IPS-NIHi7 (cell line): ENCODE results near the gene CASTOR1.

Experiments used
- DNase-seq: peaks from one replicate; pipeline ENCODE4 v3.0.0; 2012; ENCODE audit warnings: mixed read lengths; ENCODE audit errors: extremely low spot score

The CASTOR1 gene

DNA sequence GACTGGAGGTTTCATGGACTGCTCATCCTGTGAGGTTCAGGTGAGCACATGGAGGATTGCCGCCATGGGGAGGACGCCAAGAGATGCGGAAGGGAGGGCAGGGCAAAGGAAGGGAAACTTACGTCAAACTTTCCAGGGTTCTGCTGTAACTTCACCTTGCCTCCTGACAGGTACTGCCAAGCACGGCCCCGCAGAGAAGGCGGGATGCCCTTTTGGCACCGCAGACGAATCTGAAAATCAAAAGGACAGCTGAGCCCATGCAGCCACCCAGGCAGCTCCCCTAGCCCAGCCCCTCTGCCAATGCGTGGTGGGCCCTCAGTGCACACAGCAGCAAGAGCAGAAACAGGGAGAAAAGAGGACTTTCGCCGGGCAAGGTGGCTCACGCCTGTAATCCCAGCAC, 10.0 kb upstream of the CASTOR1 start:
- no peak for DNase-seq

DNA sequence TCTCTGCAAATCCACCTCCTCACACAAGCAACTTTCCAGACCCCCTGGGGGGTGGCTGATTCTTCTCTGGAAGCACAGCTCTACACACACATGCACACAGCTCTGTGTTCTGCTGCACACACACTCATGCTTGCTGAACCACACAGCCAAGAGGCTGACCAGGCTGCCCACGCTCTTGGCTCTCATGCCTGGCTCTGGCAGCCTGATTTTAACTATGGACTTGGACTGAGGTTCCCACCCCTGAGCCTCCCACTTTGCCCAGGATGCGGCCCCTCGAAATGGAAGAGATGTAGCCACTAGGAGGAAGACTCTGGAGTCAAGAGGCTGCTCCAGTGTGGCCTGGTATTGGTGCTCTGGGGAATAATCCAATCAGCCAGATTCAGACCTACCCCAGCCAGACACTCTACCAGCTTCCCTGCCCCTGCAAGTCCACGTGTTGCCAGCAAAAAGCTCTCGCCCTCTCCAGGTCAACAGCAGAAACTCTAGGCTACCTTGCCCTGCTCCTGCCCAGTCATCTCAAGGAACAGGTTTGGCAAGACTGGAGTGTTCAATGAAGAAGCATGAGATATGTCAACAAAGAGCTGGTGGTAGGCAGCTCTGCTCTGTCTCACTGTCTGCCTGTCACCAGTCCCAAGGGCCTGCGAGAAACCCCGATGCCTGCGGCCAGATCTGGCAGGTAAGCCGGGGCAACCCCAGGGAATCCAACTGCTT, 8.8 kb upstream of the CASTOR1 start:
- DNase-seq: no peak

DNA sequence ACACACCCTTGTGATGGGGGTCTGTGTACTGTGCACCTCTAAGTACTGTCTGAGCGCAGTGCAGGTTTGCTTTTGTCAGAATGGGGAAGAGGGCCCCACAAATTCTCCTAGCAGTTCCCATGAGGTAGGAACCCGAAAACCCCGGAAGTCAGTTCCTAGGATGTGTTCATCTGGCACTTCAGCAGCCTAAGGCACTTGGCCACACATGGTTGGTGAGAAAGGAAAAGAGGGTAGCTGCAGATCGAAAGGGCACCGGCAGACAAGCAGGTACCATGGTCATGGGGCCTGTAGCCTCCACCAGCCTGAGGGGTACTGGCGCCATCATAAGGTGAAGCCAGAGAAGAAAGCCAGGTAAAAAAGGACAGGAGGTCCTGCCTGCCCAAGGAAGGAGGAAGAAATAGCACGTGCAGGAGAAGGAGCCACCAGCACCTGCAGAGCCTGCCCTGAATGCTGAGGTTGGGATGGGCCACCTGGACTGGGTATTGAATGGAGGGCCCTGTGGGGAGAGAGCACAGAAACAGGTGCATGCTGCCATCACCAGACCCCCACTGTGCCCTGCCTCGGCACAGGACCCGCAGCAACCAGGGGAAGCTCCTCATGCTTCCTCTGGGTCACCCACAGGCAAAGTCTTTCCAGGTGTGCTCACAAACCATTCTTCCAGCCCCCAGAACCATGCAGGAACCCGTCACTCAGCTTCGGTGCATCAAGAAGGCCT, 8.1 kb upstream of the CASTOR1 start:
- DNase-seq: no peak

DNA sequence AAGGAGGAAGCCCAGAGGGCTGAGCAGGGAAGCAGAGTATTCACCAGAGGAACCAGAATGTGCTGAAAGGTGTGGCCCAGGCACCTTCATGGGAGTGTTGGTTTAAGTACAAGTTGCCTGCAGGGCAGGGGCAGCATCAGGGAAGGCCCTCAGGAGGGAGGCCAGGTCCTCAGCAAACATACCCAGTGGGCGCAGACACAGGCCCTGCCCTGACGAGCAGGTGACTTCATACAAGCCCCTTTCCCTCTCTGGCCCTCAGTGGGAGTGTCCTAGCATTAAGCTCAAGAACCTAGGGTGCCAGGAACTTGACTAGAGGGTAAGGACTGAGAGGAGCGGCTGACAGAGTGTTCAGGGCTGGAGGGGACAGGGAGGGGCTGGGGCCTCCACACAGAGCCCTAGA, 7.5 kb upstream of the CASTOR1 start:
- DNase-seq: no peak

DNA sequence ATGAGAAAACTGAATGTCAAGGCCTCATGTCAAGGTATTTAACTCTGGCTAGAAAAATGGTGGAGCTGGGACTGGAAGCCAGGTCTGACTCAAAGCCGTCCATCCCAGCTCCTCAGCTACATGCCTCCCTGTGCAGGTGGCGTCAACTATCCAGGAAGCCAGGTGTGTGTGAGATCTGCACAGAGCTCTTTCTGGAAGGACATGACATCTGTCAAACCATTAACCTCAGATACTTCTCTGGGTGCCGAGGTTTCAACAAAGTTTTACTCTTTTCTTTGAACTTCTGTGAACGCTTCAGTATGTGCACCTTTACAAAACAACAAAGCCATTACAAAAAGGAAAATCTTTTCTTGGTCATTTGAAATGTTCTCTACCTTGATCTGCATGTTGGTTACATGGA, 7.0 kb upstream of the CASTOR1 start:
- DNase-seq: no peak

DNA sequence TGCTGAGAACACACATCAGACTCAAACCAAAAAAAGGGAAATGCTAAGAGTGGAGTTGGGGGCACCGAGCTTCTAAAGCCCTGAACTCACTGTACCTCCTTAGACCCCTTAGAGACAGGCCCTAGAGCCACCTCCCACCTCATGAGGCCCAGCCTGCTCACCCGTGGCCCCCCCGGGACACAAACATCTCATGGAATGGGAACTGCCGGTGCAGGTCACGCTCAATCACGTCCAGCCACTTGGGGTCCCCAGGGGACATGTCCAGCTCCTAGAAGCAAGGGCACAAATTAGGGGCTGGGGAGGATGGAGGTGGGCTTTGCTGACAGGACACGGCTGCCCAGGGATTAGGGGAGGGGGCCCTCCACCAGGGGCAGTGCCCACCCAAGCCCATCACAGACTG, 6.3 kb upstream of the CASTOR1 start:
- DNase-seq: no peak

DNA sequence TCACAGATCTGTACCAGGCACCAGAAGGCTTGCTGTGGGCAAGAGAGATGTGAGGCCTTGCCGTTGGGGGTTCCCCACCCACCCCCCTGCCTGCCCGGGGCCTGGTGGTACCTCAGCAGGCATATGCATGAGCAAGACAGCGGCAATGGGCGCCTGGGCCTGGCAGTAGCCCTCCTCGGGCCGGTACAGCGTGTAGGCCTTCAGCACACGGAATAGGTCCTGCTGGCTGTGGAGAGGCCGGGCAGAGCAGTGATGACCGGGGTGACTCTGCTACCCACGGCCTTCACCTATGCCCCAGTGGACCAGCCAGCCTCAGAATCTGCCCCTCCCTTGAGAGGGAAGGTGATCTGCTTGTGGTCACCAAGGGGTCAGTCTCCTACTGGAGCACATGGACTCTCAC, 5.5 kb upstream of the CASTOR1 start:
- DNase-seq: no peak

DNA sequence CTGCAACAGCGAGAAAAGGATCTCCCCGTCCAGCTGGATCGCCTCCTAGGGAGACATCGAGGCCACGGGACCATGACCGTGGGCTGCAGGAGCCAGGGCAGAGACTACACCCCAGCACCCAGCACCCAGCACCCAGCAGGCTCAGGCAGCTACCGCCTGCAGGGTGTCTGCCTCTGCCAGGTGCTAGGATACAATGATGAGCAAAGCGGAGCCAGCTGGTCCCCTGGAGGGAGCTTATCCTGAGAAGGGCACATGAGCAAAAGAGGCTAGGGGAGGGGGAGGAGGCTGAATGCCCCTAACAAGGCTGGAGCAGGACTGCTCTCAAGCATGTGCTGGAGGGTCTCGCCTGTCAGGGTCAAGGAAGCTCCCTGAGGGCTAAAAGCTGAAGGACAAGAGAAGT, 4.8 kb upstream of the CASTOR1 start:
- no peak for DNase-seq

DNA sequence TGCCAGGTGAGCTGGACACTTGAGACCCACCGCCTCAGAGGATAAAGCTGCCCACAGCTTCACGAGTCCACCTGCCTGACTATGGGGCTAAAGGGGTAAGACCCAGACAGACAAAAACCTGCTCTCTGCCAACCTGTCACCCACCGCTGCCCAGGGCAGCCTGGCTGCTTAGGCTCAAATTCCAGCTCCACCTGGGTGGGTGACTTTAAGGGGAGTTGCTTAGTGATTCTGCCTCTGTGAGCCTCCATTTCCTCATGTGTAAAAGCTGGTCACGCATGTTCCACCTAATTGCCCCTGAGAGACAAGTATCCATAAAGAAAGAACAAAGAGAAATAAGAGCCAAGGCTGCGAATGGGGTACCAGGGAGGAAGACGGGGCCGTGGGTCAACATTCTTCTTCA, 3.7 kb upstream of the CASTOR1 start:
- DNase-seq: no peak

DNA sequence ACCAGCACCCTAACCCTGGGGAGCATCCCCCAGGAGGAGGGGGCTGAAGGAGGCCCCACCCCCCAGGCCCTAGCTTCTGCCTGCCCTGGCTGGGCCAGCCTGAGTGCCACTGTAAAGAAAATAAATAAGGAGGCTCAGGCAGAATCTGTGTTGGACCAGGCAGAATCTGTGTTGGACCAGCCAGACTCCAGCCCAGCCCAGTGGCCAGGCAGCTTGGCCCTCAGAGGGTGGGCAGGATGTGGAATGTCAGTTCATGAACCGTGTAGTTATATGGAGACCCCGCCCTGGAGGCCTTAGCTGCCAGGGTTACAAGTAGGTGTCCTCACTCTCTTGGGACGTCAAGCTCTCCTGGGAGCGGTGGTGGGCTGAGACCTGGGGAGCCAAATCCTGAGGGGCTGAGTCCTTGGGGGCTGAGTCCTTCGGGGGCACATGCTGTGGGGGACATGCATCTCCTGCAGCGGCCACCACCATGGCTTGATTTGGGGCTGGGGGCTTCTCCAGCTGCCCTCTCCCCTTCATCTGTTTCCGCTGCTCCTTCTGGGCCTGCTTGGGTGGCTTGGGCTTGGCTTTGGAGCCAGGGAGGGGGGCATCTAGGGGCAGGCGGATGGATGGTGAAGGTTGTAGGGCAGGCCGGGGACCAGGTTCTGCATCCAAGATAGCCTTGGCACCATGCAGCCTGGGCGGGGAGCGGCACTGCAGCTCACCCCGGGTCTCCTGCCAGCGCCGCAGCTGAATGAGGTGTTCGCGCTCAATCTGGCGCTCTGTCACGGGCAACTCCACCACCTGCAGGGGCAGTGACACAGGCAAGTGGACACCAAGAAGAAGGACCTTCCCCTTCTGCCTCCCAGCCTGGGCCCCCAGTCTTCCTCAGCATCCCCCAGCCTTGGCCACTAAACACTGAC, 3.0 kb upstream of the CASTOR1 start:
- no peak for DNase-seq

DNA sequence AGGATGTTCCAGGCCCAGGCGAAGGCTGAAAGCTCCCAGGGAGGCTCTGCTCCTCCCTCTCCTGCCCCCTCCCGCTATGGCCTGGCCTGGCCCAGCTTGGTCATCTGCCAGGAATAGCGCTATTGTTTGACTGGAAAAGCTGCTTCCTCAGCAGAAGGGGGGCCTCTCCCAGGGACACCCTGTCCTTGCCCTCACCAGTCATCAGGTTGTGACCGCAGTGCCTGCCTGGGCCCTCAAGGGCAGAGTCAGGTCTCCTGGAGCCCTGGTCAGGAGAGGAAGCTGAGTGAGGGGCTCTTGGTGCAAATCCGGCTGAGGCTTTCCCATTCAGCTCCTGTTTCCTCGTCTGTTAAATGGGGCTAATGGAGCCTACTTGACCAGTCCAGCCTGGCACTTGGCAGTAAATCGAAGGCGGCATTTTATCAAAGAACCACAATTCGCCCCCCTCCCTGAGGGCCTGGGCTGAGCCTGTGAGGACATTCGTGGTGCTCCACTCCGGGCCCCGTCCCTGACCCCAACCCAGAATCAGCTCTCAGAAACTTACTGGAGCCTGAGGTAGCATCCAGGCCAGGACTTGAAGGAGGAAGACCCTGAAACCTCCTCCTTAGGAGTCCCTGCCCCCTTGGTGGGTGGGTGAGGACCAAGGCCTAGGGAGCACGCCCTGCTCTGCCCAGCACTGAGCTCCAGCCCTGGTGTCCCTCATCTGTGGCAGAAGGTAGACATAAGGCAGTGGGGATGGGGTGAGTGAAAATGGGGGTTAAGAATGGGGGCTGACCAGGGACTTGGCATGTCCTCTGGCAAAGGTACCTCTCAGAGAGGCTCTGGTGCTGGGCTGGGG, 2.0 kb upstream of the CASTOR1 start:
- DNase-seq: no peak

DNA sequence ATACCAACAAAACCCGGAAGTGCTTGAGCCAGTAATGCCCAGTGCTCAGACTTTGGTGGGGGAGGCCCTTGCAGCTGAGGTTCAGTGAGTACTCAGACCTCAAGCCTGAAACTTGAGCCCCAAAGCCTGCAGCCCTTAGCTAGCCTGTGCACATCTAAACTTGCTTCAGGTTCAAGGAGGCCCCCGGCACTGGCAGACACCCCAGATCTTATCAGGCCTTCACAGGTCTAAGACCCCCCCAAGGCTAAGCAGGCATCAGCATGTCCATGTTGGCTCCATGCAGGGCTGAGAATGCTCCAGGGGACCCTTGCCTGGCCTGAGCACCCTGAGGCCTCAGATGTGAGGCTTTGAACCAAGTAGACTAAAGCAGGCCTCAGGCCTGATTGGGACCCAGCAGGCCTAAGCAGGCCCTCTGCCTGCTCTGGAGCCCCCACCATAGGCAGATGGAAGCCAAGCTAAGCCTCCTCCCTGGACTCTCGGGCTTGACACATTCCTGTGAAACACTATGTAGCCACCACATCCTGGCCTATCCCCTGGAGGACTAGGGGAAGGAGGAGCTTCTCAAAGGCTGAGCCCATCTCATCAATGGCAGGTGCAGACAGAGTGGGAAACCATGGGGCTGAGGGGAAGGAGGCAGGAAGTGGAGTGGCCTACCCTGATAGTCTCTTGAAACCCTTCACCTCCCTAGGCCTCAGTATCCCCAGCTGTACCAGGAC, 1.2 kb upstream of the CASTOR1 start:
- DNase-seq: no peak

DNA sequence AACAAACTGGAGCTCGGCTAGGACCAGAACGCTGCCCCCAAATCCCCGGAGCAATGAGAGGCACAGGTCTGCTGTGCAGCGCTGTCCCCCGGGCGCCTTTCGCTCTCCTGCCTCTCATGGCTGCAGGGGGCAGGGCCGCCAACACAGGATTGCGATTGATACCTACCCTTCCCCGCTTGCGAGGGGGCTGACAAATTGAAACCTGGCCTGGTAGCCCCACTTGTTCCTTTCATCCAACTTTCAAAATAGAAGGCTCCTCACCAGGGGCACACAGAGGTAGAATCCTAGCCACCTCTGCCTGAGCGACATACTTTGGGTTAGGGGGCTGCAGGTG, 642 bp upstream of the CASTOR1 start:
- no peak for DNase-seq

DNA sequence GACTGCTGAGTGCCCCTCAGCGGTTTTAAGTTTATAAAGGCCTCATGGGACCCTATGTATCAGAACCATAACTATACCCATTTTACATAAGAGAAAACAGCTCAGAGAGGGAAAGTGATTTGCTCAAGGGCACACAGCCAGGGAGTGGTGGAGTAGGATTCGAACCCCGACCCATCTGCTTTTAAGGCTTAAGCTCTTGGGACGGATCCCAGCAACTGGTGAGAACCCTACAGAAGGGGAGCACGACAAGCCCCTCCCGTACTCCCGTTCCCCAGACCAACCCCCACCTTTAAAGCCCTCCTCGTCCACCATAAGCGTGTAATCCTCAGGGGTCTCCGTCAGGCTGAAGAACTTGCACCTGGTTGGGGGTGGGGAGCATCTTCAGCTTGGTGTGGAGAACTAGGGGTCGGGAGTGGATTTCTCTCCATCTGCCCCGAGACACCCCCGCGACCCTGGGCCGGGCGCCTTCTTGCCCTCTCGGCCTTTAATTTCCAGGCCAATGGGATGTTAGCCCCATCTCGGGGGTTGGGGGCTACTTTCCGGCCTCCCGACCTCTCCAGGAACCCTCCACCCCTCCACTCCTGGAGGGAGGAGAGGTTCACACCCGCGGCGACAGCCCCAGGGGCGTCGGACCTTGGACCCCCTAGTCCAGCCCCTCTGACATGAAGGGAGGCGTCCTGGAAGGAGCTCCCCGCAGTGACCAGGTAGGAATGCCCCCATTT, 725 bp downstream of the CASTOR1 start:
- no peak for DNase-seq

DNA sequence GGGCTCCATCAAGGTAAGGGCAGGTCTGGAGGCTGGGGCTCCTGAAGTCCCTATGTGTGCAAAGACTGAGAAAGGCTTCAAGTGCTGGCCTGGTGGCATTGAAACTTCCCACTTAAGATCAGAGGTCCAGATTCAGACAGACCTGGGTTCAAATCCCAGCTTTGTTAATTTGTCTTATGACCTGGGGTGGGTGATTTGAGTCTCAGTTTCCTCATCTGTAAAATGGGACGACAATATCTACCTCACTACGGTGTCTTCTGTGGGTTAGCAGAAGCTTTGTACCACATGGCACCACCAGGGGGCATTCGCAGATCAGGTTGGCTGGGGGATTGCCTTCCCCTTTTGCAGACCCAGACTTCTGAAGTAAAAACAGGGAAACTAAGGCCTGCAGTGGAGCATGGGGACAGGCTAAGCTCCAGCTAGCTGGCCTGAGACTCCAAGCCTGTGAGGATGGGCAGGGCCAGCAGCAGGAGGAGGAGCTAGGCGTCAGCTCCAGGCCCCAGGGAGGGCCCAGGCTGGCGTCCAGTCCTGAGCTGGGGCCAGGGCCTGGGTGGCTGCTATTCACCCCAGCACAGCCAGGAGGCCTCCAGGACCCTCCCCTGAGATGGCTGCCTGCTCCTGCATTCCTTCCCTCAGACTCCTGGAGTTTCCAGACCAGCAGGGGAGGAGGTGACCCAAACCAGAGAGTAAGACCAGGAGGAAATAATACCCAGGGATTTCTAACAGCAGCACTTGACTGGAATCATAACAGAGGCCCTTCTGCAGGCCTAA, 1.5 kb downstream of the CASTOR1 start:
- peak; percentile 93 for DNase-seq

DNA sequence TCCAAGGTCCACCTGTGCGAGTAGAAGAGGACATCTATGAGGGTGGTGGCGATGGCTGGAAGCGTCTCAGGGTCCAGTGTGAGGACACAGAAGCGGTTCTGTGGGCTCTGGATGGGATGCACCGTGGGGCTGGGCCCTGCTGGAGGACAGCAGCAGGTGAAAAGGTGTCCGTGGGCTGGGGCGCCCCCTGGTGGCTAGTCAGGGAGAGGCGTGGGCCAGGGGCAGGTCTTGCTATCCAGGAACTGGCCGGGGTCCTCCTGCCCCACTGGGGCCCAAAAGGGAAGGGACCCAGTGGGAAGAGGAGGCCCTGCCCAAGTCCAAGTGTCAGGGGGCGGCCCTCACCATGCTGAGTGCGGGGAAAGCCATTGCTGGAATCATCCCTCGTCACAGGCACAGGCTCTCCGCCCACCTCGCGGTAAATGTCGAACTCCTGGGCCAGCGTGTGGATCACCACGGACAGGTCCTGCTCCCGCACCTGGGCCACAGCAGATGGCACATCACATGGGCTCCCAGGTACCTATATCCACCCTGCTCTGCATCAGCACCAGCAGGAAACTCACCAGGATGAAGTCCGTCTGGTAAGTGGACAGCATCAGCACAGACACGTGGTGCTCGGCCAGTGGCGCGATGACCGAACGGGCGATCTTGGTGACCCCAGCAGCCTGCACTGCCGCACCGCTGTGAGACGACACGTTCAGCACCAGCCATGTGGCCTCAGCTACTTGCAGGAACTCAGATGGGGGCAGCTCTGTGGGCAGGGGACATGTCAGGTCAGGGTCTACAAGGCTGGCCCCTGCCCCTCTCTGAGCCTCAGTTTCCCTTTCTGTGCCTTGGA, 2.3 kb downstream of the CASTOR1 start:
- DNase-seq: peak; percentile 86

DNA sequence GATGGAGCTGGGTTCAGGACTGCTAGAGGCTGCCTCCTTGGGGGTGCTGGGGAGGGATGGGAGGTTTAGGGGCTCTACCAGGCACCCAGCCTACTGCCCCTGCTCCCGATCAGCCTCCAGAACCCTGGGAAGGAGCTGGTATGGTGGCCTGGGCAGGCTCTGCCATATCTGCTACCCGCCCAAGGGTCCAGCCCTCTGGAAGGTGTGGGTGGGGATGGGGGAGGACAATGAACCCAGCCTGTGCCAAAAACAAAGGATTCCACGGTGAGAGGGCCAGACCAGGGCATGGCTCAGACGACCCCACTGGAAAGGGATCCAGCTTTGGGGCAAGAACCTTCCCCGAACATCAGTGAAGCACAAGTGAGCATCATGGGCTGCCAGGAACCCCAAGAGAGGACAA, 3.0 kb downstream of the CASTOR1 start:
- DNase-seq: no peak

DNA sequence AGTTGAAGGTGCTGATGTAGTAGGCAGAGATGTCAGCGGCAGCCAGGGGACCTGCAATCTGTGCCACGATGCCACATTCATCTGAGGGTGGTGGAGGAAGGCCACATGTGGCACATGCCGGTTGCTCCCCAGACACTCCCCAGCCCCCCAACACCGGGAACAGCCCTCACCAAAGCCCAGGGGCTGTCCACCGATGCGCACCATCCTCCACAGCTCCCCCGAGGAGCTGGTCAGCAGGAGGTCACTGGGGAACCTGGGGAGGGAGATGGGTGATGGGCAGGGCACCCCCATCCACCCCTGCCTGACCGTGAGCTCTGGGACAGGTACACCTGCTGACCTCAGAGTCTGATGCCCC, 3.5 kb downstream of the CASTOR1 start:
- DNase-seq: no peak
